Measurements from ENCODE around the gene CELSR1.

Gene CELSR1

DNA sequence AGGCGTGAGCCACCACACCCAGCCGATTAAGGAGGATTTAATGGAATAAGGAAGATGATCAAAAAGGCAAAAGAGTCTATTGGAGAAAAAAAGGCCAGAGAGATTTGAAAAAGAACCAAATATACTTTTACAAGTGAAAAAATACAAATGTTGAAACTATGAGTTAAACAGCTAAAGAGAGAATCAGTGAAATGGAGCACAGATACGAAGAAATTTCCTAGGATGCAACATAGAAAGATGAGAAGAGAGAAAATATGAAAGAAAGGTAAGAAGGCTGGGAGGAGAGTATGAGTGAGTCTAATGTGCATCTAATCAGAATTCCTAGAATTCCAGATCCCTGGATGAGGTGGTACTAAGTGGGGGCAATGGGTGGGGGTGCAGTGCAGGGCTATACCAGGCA lies 19.4 kb upstream of the CELSR1 start:
- no peak for DNase-seq

DNA sequence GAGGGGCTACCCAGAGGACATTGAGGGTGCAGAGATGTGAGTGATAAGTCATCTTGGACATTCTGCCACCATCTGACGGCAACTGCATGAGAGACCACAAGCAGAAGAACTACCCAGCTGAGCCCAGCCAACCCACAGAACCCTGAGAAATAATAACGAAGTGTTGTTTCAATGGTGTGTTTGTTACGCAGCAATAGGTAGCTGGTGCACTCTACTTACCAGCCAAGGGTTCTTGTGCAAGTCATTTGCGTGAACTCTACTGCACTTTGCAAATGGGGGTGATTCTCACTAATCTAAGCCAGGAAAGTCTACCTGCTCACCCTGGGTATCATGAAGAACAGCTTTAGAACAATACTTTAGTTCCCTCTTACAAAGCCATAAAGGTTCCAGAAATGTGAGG lies 15.8 kb upstream of the CELSR1 start:
- DNase-seq = no peak

- no peak for DNase-seq
These were observed 14.6 kb upstream of the CELSR1 start for GRCh38 chr22:46551996-46552395.

DNA sequence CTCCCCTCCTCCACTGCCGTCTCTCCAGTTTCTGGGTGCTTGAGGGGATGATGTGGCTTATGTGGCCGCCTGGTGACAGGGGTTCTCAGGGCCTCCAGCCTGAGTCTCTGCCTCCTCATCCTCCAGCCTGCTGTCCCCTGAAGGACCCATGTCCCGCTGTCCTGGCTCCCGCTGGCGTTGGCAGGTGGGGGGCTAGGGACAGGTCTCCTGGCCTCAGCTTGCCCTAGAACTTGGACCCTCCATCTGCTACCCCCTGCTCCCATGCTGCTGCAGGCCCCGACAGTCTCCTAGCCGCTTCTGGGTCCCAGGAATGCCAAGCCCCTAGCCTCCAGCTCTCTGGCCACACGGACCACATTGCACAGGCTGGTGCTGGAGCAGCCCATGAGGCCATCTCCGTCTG lies 13.9 kb upstream of the CELSR1 start:
- no peak for DNase-seq

DNA sequence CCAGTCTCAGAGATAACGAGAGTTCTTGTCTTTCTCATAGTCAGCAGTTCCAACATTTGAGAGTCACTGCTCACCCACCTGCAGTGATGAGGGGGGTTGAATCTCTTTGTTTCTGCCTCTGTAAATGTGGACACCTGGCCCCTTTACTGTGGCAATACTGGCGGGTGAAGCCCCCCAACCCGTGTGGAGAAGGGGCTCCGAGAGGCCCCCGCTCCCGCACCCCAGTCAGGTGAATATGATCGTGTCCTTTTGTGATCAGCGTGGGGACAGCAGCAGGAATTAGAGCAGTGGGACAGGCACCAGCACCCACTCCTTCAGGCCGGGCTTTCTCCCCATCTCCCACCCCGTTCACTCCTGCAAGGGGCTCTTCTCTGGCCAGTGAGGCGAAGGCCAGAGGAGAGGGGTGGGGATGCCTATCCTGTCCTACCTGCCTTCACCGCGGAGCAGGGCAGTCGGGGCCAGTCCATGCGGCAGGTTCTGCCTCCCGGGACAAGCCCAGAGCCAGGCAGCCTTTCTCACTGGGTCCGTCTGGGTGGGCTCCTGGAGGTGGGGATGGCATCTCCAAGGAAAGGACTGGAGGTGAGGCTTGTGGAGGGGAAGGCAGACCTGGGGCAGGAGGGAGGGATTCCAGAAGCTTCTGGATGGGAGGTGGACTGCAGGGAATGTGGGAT lies 12.7 kb upstream of the CELSR1 start:
- DNase-seq = no peak

- DNase-seq = no peak
These were observed 12.1 kb upstream of the CELSR1 start for GRCh38 chr22:46549563-46549840.

DNA sequence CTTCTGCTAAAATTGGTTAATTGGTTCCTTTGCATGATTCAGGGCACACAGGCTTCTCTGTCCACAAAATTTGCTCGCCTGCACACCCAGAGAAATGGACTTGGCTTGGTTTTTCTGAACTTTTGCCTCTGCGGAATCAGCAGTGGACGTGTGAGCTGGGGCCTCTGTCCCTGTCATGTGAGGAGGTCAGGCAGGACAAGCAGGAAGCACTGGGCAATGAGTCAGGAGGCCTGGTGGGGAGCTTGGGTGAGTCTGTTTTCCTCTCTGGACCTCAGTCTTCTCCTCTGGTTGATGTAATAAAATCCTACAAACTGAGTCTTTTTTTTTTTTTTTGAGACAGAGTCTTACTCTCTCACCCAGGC lies 10.4 kb upstream of the CELSR1 start:
- DNase-seq = no peak

GRCh38 chr22:46547179-46547882 lies 9.9 kb upstream of the CELSR1 start:
- peak; percentile 60 for DNase-seq

DNA sequence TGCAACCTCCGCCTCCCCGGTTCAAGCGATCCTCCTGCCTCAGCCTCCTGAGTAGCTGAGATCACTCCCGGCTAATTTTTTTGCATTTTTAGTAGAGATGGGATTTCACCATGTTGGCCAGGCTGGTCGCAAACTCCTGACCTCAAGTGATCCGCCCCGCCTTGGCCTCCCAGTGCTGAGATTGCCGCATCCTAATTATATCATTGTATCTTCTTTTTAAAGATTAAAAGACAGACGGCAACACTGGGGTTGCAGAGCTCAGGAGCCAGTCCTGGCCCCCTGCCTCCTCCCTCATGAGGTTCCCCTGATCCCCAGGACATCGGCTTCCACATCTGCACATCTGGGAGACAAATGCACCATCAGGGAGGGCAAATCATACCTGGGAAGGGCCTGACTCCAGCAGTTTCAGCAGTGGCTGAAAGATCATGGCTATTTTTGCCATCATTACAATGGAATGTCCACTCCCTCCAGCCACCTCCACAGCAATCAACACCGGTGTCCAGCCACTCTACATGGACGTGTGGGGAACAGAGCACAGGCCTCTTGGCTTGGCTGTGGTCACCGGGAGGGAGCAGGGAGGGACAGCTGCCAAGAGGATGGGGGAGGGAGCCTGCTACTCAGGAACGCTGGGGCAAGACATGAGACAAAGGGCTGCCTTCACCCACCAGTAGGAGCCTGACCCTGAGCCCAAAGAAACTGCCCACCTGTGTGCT lies 9.2 kb upstream of the CELSR1 start:
- DNase-seq = no peak

DNA sequence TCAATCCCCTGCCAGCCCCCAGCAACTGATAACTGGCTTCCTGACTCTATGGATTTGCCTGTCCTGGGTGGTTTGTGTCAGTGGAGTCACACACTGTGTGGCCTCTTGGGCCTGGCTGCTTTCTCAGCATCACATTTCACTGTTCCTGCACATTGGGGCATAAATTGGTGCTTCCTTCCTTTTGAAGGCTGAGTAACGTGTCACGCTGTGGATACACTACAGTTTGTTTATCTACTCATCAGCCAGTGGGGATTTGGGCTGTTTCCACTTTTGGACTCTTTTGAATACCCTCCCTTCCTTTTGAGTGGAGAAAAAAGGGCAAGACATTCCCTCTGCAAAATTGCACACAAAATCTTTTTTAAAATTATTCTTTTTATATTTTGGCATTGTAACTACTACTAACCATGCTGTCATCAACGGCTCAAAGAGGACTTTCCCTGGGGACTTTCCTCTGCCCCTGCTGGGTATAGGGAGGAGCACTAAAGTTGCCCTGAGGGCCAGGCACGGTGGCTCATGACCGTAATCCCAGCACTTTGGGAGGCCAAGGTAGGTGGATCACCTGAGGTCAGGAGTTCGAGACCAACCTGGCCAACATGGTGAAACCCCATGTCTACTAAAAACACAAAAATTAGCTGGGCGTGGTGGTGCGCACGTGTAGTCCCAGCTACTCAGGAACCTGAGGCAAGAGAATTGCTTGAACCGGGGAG lies 7.8 kb upstream of the CELSR1 start:
- no peak for DNase-seq

DNA sequence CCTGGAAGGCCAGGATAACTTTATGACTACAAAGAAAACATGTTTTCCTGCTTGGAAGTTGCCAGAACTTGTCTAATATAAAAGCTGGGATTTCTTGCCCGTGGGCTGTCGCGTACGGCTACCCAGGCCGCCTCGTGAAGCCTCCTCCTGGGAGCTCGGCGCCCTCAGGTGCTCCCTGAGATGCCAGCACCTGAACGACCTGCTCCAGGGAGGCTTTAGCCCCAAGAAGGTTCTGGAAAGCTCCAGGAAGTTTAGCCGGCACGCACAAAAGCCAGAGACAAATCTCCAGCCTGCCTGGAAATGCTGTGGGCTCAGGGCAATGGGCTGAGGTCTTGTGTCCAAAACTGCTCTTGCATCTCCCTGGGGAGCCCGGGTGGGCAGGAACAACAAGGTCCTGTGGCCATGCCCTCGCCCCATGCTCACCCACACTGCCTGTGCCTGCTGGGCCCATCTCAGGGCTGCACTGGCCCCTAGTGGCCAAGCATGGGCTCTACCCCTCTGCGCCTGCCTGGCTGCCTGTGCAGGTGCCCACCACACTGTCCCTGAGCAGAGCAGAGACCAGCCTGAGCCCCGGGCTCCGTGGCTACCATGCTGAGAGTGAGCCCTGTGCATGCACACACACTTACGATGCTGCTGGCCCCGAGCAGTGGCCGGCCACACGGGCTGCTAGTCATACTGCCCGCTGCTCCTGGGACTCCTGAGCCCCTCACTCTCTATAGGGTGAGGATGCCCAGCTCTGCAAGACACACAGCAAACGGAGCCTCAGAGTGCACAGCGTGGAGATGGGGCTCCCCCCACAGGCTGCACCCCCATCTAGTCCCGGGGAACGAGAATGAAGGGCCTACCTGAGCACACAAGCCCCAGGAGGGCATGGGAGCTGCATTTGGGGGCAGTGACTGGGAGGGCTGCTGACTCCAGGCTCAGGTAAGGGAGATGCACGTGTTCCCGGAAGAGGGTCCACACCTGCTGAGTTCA lies 4.9 kb upstream of the CELSR1 start:
- peak; percentile 72 for DNase-seq

DNA sequence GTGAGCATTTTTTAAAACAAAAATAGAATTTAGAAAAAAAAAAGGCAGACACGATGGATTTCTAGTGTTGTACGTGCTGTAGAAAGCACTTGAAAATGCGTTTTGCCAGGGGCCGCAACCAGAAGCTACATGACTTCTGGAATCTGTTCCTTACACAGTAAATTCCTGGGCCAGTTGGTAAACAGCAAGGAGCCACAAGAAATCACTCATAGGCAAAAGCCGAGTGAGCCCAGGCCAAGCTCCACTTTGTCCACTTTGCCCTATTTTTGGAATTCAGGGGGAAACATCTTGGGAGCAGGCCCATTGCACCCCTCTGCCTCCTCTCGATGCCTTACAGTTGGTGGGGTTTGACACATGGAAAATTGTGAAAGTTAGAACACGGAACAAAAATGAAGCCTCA lies 4.1 kb upstream of the CELSR1 start:
- no peak for DNase-seq

- DNase-seq = no peak
These were observed 3.5 kb upstream of the CELSR1 start for GRCh38 chr22:46540874-46541273.

DNA sequence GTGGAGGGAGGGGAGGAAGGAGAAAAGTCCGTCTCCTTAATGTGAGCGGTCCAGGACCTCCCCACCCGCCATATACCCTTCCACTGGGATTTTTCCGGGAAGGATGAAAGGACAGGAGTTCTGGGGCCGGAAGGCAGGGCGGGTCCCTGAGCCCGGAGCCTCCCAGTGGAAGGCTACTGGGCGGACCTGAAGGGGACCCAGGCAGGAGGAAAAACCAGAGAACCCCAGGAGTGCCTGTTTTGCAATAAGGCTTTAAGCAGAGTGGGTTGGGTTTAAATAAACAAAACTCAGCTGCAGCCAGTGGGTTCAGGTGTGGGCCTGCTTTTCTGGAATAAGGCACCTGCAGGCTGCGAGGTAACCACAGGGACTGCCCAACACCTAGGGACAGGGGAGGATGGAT lies 1.7 kb upstream of the CELSR1 start:
- no peak for DNase-seq

DNA sequence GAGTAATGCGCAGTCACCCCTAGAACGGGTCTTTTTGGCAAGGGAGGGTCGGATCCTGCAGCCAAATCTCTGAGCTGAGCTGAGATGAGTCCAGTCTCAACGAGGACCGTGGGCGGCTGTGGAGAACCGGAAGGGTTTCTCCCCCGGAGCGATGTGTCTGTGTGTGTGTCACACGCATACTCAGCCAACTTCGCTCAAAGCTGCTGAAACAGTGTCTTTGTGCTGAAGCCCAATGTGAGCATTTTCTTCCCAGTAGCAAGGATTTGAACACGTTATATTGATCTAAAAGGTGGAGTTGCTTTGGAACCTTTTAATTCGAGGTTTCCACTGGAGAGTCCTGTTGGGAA lies 1.4 kb upstream of the CELSR1 start:
- no peak for DNase-seq

DNA sequence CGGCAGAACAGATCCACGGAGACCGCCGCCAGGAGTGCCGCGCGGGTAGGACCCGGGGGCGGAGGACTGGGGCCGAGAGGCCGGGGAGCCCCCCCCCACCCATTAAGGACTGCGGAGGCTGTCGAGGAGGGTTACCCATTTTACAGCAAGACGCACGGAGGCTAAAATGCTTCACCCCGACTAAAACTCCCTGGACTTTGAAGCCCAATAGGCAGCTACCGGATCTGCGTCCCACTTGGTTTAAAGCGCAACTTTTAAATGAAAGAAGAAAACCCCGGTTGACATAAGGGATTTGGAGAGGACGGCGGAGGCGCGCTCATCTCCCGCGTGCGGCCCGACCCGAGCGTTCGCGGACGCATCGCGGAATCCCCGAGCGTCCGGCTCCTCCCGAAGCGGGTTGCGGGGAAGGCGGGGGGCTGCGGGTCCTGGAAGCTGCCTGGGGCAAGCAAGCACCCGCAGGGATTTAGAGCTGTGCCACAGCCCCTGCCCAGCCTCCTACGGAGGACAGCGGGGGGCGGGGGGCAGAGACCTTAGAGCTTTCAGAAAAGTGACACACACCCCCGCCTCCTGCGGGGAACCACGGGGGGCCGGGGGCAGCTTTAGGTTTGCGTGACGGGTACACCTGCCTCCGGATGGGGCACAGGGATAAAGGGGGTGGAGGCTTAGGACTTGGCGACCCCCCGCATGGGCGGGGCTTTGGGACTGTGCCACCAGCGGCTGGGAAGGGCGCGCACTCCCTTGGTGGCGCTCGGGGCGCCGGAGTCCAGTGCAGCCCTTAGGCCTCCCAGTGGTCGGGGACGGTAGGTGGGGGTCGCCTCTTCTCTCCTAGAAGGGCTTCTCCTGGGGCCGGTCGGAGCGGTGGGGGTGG lies 760 bp upstream of the CELSR1 start:
- DNase-seq = peak; percentile 70

DNA sequence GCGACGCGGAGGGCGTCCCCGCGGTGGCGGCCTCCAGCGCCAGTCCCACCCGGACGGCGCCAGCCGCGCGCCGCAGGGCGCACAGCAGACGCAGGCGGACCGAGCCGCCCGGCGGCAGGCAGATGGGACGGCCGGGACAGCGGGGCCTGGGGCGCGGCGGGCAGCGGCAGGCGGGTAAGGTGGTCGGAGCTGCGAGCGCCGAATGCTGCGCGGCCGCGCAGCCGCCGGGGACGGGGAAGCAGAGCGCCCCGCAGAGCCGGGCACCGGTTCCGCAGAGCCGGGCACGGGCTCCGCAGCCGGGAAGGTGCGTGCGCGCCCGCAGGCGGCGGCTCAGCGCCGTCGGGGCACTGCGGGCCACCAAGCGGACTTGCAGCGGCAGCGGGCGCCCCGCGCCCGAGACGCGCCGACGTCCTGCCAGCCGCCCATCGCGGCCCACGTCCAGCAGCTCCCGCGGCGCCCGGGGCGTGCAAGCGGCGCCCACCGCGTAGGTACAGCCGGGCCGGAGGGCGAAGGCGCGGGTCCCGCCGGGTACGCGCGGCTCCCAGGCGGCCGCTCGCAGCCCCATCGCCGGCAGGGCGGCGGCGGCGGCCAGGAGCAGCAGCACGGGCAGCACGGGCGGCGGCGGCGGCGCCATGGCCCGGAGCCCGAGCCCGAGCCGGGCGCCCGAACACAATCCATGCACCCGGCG lies 739 bp downstream of the CELSR1 start:
- DNase-seq = peak; percentile 23

DNA sequence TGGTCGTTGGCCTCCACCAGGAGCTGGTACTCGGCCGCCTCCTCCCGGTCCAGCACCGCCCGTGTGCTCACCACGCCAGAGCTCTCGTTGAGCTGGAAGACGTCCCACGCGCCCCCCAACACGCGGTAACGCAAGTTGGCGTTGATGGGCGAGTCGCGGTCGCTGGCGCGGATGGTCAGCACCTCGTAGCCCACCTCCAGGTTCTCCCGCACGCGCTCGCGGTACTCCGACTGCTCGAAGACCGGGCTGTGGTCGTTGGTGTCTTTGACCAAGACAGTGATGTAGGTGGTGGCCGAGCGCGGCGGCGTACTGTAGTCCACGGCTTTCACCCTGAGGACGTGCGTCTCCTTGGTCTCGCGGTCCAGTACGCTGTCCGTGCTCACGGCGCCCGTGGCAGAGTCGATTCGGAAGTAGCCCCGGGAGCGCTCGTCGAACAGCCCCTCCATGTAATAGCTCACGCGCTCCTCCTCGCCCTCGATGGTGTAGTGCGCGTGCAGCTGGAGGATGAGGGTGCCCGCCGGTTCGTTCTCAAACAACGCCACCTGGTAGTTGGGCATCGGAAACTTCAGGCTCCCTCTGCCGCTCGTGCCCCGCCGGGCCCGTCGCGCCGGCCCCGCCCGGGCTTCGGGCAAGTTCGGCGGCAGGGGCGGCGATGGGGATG lies 1.4 kb downstream of the CELSR1 start:
- DNase-seq = no peak

GRCh38 chr22:46534901-46535630 lies 2.4 kb downstream of the CELSR1 start:
- DNase-seq = no peak

Data from right kidney (tissue), 1 donor.